Measurements from ENCODE around the gene SKP1. TPM values are rescaled to one million over a fixed set of nuclear protein-coding genes. Genes with fewer than 3 reads are reported as not detected.

Gene SKP1
- total RNA-seq, 1 donor from 2014 or later = 147 TPM

- Histone ChIP-seq H3K4me1 (peaks cover 29% of the 10 kb centered on the region), H3K27me3 (no peaks in the 10 kb centered on the region), H3K9me3 (no peaks in the 10 kb centered on the region), H3K4me3 (no peak overlapping the region), H3K27ac (no peak overlapping the region), H3K36me3 (no peaks in the 10 kb centered on the region)
- DNase-seq (ENCODE audit: extremely low spot score in 2 of 2) = no peak
- intact Hi-C loops (cut with DNase I) = no loop called here
- no peak for TF ChIP-seq POLR2AphosphoS5 (IDR thresholded peaks at IDR 0.05; ENCODE audit: insufficient read depth in 1 of 2, low read depth in 1 of 2)
- TF ChIP-seq, protein P1, sequence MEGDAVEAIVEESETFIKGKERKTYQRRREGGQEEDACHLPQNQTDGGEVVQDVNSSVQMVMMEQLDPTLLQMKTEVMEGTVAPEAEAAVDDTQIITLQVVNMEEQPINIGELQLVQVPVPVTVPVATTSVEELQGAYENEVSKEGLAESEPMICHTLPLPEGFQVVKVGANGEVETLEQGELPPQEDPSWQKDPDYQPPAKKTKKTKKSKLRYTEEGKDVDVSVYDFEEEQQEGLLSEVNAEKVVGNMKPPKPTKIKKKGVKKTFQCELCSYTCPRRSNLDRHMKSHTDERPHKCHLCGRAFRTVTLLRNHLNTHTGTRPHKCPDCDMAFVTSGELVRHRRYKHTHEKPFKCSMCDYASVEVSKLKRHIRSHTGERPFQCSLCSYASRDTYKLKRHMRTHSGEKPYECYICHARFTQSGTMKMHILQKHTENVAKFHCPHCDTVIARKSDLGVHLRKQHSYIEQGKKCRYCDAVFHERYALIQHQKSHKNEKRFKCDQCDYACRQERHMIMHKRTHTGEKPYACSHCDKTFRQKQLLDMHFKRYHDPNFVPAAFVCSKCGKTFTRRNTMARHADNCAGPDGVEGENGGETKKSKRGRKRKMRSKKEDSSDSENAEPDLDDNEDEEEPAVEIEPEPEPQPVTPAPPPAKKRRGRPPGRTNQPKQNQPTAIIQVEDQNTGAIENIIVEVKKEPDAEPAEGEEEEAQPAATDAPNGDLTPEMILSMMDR (IDR thresholded peaks at IDR 0.05) = no peak
- no peak for TF ChIP-seq POLR2A (IDR thresholded peaks at IDR 0.05)
Observed at GRCh38 chr5:134123360-134123759, 53.4 kb downstream of the SKP1 start.

- no peak overlapping the region for H3K27ac ChIP-seq
Observed at GRCh38 chr5:134122530-134122929, 54.2 kb downstream of the SKP1 start.

DNA sequence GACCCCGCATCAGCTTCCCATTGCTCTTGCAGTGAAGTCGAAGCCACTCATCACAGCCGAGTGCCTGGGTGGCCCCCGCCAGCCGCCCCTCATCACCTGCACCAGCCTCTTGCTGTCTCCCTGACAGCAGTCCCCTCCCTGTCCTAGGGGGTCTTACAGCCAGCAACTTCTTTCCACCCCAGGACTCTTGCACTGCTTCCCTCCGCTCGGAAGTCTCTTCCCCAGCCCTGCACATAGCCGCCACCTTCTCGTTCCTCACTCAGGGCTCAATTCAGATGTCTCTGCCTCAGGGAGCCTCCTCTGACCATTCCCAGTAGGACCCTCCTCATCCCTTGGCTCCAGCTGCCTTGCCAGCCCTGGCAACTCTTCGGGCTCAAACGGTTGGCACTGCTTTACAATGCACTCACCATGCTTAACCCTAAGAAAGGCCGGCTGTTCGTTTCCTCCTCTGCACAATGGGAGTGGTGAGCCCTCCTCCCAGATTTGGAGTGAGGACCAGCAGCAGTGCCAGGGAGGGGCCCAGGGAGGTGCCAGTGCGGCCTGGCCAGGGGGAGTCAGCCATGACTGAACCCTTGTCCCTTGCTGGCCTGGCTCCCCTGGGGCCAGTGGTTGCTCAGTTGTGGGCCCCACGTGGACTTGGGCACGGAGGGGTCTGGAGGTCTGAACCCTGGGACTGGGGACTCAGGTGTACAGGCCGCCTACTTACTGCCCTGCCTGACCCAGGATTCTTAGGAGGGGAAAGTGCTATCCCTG, 56.2 kb downstream of the SKP1 start:
- no peaks in the 10 kb centered on the region for H3K9me3 ChIP-seq
- H3K27me3 ChIP-seq = no peaks in the 10 kb centered on the region
- H3K4me3 ChIP-seq = no peak overlapping the region
- no peak for TF ChIP-seq POLR2A (IDR thresholded peaks at IDR 0.05)
- no peak for TF ChIP-seq POLR2AphosphoS5 (IDR thresholded peaks at IDR 0.05; ENCODE audit: insufficient read depth in 1 of 2, low read depth in 1 of 2)
- TF ChIP-seq, protein P1 (IDR thresholded peaks at IDR 0.05) = no peak
- H3K27ac ChIP-seq = no peak overlapping the region
- DNase-seq (ENCODE audit: extremely low spot score in 2 of 2) = no peak
- intact Hi-C loops (cut with DNase I) = no loop called here
- no peaks in the 10 kb centered on the region for H3K36me3 ChIP-seq
- H3K4me1 ChIP-seq = peaks cover 15% of the 10 kb centered on the region

More at GRCh38 chr5:134122530-134122929, 54.2 kb downstream of the SKP1 start:
- DNase-seq (ENCODE audit: extremely low spot score in 2 of 2) = no peak
- intact Hi-C loops (cut with DNase I) = no loop called here
- no peaks in the 10 kb centered on the region for H3K36me3 ChIP-seq
- no peaks in the 10 kb centered on the region for H3K27me3 ChIP-seq
- no peaks in the 10 kb centered on the region for H3K9me3 ChIP-seq
- H3K4me3 ChIP-seq = no peak overlapping the region
- no peak for TF ChIP-seq POLR2A (IDR thresholded peaks at IDR 0.05)
- peak in 1 of 2 donors; percentile 35 for TF ChIP-seq POLR2AphosphoS5 (IDR thresholded peaks at IDR 0.05; ENCODE audit: insufficient read depth in 1 of 2, low read depth in 1 of 2)
- H3K4me1 ChIP-seq = peaks cover 25% of the 10 kb centered on the region

- DNase-seq (ENCODE audit: extremely low spot score in 2 of 2) = no peak
- Histone ChIP-seq H3K27me3 (no peaks in the 10 kb centered on the region), H3K4me3 (no peak overlapping the region), H3K36me3 (no peaks in the 10 kb centered on the region), H3K27ac (no peak overlapping the region), H3K9me3 (no peaks in the 10 kb centered on the region), H3K4me1 (peaks cover 12% of the 10 kb centered on the region)
- intact Hi-C loops (cut with DNase I) = no loop called here
- TF ChIP-seq POLR2A (IDR thresholded peaks at IDR 0.05) (no peak), POLR2AphosphoS5 (IDR thresholded peaks at IDR 0.05; ENCODE audit: insufficient read depth in 1 of 2, low read depth in 1 of 2) (no peak)
- TF ChIP-seq, protein P1 (IDR thresholded peaks at IDR 0.05) = no peak
Observed at GRCh38 chr5:134119720-134120119, 57.0 kb downstream of the SKP1 start.

DNA sequence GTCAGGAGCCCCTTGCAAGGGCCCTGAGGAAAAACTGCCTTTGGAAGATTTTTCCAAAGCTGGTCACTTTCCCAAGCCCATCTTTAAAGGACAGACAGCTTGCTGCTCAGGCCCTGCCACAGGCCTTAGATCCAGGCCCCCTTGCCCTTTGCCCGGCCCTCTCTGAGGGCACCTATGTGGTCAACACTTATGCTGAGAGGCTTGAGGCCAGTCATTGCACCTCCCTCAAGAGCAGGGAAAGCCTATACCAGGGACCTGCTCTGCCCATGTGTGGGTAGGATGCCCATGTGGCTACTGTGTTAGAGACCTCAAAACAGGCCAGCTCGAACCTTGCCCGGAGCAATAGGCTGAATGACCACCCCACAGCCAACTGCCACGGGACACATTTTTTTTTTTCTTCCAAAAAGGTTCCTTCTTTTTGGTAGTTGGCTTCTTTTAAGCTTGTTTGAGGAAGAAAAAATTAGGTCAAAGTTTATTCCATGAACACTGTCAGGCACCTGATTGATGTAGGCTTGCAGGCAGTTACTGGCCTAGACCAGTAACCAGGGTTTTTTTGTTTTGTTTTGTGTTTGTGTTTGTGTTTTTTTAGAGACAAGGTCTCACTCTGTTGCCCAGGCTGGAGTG, 58.4 kb downstream of the SKP1 start:
- Histone ChIP-seq H3K4me1 (peaks cover 15% of the 10 kb centered on the region), H3K27me3 (no peaks in the 10 kb centered on the region), H3K36me3 (no peaks in the 10 kb centered on the region), H3K27ac (no peak overlapping the region), H3K9me3 (no peaks in the 10 kb centered on the region), H3K4me3 (no peak overlapping the region)
- no peak for TF ChIP-seq POLR2A (IDR thresholded peaks at IDR 0.05)
- TF ChIP-seq, protein P1 (IDR thresholded peaks at IDR 0.05) = no peak
- TF ChIP-seq POLR2AphosphoS5 (IDR thresholded peaks at IDR 0.05; ENCODE audit: insufficient read depth in 1 of 2, low read depth in 1 of 2) = no peak
- intact Hi-C loops (cut with DNase I) = no loop called here
- no peak for DNase-seq (ENCODE audit: extremely low spot score in 2 of 2)
